ENCODE measurements around the gene SNIP1.
"Not testable (repeated sequence)": the region's sequence is repeated elsewhere in the genome, so short reads cannot be mapped to it uniquely, and the experiment has no call there.

SNIP1 gene

GRCh38 chr1:37515185-37516034 lies 38.7 kb downstream of the SNIP1 start:
- DNase-seq = no peak
- intact Hi-C loops (cut with DNase I) = loop anchor here (2.0 kb wide), 1 partner anchor 39 kb away; the partner anchor contains the start of gene SNIP1

DNA sequence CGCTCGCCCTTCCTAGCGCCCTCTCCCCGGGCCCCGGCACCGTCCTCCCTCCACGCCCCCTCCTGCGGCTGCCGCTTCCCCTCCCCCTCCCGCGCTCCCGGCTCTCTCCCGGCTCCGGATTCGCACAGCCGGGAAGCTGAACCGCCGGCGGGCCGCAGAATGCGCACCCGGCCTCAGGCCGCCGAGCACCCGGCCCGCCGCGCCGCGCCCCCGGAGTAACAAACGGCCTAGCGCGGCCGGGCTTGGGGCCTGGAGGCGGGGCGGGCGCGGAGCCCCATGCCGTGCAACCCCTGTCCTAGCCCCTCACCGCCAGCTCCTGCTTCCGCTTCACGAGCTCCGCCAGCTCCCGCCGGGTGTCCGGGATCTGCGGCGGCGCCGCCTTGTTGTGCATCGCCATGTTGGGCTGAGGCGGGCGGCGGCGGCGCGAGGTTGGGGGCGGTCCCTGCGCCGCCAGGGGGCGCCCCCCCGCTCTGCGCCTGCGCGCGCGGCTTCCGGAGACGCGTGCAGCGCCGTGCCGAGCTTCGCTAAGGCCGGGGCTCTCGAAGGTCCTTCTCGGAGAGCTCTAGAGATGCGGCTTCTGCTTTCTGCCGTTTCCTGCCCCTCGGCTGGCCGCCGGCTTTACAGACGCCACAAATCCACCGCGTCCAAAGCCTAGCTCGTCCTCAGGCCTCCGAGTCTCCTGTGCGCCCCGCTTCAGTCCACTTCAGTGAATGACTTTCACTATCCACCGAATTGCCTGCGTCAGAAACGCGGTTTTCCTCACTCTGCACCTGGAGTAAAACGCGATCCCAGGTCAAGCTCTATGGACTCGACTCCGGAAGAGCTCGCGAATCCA lies 39.5 kb downstream of the SNIP1 start, which contains the start of gene MEAF6:
MEAF6 (minus strand) TSS at position 417 of the 835 bp plus-strand sequence; CDS start at position 397, 20 bp downstream.
- intact Hi-C loops (cut with DNase I) = loop anchor here (2.0 kb wide), 1 partner anchor 40 kb away; the partner anchor contains the start of gene SNIP1
- peak; percentile 66 to 97 (median 75) for DNase-seq

DNA sequence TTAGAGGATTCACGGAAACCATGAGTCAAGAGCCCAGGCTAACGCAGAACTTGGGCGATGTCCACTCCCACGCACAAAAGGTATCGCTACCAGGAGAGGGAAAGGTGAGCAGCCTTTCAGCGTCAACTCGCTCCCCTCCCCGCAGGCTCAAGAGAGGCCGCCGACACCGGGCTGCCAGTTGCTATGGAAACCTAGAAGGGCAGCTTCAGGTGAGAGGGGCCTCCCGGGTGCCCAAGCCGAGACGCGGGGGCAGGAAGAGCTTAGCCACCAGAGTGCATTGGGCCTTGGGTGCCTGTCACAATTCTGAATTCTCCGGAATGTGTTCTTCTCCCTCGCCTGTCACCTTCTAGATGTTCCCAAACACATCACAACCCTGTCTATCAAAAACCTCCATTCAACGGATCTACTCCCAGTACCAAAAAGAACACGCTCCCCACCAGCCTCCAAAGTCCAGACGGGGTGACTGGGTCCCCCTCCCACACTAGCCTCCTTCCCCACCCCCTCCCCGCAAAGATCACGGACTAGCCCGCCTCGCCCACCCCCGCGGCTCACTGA lies 40.2 kb downstream of the SNIP1 start:
- peak in 8 of 10 donors; percentile 9 to 86 (median 28) for DNase-seq
- intact Hi-C loops (cut with DNase I) = loop anchor here (2.0 kb wide), 1 partner anchor 41 kb away; the partner anchor contains the start of gene SNIP1

DNA sequence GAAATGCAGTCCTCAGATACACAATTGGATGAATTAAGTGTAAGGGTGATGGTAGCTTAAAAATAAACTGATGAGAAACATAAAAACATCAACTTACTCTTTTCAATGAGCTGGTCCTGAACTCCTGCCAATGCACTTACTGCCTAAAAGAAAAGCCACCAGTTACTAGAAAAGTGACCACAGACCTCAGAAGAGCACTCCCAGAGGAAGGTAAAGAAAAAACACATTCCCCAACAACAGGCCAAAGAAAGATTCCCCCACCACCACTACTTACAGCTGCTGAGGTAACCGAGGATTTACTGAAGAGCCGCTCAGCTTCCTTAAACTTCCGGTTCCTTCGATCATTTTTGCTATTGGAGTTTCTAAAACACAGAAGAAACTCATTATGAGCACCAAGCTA lies 44.9 kb downstream of the SNIP1 start:
- no peak for DNase-seq

DNA sequence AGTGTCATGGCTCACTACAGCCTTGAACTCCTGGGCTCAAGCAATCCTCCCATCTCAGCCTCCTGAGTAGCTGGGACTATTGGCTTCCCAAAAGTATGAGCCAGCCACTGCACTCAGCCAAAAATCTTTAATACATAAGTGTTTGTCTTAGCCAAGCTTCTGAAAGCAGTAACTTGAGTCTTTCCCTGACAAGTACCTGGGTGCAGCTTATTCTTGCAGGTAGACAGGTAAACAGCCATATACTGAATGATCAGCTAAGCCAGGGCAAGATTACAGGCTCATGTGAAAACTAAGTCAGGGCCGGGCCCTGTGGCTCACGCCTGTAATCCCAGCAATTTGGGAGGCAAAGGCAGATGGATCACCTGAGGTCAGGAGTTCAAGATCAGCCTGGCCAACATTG lies 47.4 kb downstream of the SNIP1 start:
- no peak for DNase-seq
- intact Hi-C loops (cut with DNase I) = no loop called here

More for the DNA sequence above, 44.9 kb downstream of the SNIP1 start:
- intact Hi-C loops (cut with DNase I) = no loop called here

- DNase-seq; intact Hi-C loops (cut with DNase I): not testable (repeated sequence)
Measured at GRCh38 chr1:37502791-37503190, 51.3 kb downstream of the SNIP1 start.

DNA sequence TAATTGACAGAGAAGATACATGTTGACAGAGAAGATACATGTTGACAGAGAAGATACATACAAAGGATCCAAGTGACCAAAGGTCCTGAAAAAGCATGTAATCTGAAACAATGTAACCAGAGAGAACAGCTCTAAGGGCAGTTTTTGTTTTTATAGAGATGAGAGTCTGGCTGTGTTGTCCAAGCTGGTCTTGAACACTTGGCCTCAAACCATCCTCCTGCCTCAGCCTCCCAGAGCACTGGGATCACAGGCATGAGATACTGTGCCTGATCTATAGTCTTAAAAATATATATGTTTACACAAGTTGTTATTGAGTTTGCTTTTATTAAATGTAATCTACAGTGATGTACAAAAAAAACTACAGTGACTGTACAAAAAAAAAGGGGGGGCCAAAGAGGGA lies 52.0 kb downstream of the SNIP1 start:
- no peak for DNase-seq
- intact Hi-C loops (cut with DNase I) = no loop called here

DNA sequence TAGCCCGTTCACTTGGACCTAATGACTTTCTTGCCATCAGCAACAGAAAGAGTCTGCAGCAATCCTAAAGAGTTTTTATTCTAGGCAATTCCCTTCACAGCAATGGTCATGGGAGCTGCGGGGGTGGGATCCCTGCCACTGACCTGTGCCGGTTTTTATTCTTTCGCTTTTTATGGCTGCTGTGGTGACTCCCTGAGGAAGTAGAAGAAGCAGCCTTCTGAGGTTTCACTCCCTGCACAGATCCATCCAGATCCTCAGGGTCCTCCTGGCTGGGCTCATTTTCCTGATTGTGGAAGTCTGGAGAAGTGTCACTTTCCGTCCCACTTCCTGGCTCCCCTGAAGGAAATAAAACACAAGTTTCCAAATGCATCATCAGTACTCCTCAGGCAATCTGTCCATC lies 52.4 kb downstream of the SNIP1 start:
- intact Hi-C loops (cut with DNase I) = no loop called here
- DNase-seq = no peak

DNA sequence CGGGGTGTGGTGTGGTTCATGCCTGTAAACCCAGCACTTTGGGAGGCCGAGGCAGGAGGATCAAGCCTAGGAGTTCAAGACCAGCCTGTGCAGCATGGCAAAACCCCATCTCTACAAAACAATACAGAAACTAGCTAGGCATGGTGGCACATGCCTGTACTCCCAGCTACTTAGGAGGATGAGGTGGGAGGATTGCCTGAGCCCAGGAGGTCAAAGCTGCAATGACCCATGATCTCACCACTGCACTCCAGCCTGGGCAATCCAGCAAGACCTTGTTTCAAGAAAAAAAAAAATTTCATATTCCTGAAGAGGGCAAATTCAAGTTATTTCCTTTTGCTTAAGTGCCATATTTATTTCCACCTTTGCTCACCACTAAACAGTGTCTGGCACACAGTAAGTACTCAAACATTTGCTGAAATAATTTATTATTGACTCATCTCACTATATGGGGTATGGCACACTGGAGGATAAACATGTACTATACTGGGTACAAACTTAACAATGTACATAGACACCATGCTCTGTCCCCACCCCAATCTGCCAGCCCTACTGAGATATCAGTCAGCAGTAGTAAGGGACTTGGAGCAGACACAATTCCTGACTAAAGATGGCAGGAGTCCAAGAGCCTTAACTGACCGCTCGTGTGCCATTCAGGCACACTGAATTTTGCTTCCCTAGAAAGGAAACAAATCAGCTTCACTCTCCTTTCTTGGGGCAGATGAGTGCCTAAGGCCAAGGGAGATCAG lies 55.0 kb downstream of the SNIP1 start:
- intact Hi-C loops (cut with DNase I) = no loop called here
- DNase-seq = peak in 1 of 10 donors; percentile 54

DNA sequence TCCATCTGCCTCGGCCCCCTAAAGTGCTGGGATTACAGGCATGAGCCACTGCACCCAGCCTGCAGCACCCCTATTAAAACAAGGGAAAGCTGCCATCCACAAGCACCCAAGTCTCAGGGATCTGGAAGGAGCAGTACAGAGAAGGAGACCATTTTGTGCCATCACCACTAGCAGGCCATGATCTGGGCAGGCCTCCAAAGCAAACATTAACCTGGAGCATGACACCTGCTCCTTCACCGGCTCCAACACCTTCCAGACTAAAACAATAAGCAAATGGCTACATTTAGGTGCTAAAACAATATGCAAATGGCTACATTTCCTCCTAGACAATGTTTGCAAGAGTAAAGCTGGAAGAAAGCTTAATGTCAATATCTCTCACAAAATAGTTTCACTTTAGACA lies 56.3 kb downstream of the SNIP1 start:
- intact Hi-C loops (cut with DNase I) = no loop called here
- no peak for DNase-seq

- intact Hi-C loops (cut with DNase I) = no loop called here
Measured at GRCh38 chr1:37495875-37496274, 58.2 kb downstream of the SNIP1 start.

DNA sequence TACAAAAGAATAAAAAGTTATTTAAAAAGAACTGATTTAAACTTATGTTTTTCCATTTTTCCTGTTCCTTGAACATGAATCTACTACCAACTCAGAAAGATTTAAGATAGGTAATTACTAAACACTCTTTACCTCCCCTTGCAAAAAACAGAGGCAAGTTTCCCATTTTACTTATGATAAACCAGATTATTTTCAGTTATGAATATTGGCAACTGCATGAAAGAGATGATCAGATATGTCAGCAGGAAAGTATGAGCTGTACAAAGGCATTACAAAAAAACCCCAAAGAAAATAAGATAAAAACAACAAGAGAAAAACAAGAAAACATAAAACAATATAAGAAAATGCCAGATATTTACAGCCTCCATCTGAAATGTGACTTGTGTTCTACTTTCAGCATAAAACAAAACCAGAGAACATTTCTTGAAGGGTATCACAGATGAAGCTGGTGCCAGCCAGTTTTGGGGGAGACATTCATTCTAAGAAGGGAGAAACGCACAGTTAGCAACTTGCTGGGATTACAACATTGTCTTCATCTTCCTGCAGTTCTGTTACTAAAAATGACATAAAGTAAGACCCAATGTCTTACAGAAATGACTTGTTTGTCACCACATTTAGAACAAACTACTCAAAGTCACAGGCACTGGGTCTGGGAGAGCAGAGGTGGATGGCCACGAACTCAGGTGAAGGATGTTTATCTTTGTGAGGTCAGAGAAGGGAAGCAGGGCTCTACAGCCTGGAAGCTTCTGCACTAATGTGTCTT lies 60.6 kb downstream of the SNIP1 start:
- DNase-seq = no peak
- intact Hi-C loops (cut with DNase I) = no loop called here

More at GRCh38 chr1:37495875-37496274, 58.2 kb downstream of the SNIP1 start:
- DNase-seq = no peak

GRCh38 chr1:37487619-37487984 lies 66.5 kb downstream of the SNIP1 start:
- DNase-seq = no peak
- intact Hi-C loops (cut with DNase I) = loop anchor here (1.0 kb wide), 1 partner anchor 32 kb away; no protein-coding TSS in a partner anchor

DNA sequence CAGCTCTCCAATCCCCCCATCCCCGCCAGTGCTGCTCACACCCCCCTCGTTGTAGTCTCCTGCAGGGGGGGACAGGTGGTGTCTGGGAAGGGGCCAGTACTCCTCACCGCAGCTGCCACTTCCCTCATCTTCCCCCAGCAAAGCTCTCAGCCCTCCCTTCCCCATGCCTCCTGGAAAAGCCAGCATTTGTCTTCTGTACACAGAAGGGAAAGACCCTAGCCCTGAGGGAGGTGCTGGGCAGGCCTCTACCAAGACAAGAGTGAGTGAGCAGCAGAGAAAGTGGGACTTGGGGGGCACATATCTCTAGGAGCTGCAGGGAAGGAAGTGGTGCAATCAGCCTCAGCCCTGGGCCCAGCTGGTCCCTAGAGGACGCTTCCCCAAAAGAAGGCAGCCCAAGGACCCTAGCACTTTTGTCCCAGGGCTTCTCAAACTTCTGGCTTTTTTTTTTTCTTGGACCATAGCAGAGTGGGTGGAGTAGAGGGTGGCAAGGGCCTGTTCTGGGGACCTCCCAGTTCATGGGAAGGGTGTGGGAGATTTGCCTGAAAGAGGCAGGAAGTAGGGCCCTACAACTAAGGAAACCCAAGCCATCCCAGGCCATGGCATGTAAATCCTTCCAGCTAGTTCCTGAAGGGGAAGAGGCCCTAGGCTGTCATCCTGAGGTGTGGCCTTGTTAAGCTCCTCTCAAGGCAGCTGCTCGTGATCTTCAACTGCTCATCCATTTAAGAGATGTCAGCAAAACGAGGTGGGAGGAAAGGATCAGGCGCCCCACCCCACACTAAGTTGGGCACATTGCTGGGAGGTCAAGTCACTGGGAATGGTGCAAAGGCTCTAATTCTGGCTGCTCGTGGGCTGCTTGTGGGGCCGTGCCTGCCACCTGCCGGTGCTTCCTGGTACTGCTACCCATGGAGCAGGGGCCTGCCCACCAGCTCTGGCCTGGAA lies 67.1 kb downstream of the SNIP1 start:
- intact Hi-C loops (cut with DNase I) = loop anchor here (1.0 kb wide), 1 partner anchor 32 kb away; no protein-coding TSS in a partner anchor
- DNase-seq = peak; percentile 49 to 95 (median 76)

GRCh38 chr1:37485902-37486679 lies 68.0 kb downstream of the SNIP1 start:
- intact Hi-C loops (cut with DNase I) = no loop called here

More at GRCh38 chr1:37485902-37486679, 68.0 kb downstream of the SNIP1 start:
- DNase-seq = no peak

All from posterior cingulate gyrus (tissue), 11 donors.